Measurements from ENCODE around the gene MPHOSPH10.

DNA sequence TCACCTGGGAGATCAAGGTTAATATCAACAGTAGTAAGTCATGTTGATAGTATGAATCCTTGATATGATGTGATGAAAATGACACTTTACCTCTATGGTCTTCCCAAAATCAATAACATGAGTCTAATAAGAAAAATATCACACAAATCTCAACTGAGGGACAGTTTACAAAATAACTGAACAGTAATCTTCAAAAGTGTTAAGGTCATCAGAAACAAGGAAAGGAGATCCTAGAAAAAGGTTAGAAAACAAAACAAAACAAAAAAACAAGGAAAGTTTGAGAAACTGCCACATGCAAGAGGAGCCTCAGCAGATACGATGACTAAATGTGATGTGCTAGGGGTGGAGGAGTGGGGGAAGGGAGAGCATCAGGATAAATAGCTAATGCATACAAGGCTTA, 16.6 kb upstream of the MPHOSPH10 start:
- TF ChIP-seq, protein P1, sequence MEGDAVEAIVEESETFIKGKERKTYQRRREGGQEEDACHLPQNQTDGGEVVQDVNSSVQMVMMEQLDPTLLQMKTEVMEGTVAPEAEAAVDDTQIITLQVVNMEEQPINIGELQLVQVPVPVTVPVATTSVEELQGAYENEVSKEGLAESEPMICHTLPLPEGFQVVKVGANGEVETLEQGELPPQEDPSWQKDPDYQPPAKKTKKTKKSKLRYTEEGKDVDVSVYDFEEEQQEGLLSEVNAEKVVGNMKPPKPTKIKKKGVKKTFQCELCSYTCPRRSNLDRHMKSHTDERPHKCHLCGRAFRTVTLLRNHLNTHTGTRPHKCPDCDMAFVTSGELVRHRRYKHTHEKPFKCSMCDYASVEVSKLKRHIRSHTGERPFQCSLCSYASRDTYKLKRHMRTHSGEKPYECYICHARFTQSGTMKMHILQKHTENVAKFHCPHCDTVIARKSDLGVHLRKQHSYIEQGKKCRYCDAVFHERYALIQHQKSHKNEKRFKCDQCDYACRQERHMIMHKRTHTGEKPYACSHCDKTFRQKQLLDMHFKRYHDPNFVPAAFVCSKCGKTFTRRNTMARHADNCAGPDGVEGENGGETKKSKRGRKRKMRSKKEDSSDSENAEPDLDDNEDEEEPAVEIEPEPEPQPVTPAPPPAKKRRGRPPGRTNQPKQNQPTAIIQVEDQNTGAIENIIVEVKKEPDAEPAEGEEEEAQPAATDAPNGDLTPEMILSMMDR (IDR thresholded peaks at IDR 0.05; ENCODE audit: poor library complexity, severe bottlenecking) = no peak
- TF ChIP-seq, protein P2, sequence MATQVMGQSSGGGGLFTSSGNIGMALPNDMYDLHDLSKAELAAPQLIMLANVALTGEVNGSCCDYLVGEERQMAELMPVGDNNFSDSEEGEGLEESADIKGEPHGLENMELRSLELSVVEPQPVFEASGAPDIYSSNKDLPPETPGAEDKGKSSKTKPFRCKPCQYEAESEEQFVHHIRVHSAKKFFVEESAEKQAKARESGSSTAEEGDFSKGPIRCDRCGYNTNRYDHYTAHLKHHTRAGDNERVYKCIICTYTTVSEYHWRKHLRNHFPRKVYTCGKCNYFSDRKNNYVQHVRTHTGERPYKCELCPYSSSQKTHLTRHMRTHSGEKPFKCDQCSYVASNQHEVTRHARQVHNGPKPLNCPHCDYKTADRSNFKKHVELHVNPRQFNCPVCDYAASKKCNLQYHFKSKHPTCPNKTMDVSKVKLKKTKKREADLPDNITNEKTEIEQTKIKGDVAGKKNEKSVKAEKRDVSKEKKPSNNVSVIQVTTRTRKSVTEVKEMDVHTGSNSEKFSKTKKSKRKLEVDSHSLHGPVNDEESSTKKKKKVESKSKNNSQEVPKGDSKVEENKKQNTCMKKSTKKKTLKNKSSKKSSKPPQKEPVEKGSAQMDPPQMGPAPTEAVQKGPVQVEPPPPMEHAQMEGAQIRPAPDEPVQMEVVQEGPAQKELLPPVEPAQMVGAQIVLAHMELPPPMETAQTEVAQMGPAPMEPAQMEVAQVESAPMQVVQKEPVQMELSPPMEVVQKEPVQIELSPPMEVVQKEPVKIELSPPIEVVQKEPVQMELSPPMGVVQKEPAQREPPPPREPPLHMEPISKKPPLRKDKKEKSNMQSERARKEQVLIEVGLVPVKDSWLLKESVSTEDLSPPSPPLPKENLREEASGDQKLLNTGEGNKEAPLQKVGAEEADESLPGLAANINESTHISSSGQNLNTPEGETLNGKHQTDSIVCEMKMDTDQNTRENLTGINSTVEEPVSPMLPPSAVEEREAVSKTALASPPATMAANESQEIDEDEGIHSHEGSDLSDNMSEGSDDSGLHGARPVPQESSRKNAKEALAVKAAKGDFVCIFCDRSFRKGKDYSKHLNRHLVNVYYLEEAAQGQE (IDR thresholded peaks at IDR 0.05; ENCODE audit: borderline replicate concordance) = no peak
- no peak for TF ChIP-seq EP300 (conservative IDR thresholded peaks at IDR 0.05; ENCODE audit: poor library complexity, severe bottlenecking)
